ENCODE results near the gene SH3BP4. TPM values are rescaled to one million over a fixed set of nuclear protein-coding genes. Genes with fewer than 3 reads are reported as not detected.

The SH3BP4 gene
- total and polyA plus RNA-seq, 2 donors (not counting 1 experiment from before 2014, with no cell fraction given): 1.00 to 1.3 TPM

DNA sequence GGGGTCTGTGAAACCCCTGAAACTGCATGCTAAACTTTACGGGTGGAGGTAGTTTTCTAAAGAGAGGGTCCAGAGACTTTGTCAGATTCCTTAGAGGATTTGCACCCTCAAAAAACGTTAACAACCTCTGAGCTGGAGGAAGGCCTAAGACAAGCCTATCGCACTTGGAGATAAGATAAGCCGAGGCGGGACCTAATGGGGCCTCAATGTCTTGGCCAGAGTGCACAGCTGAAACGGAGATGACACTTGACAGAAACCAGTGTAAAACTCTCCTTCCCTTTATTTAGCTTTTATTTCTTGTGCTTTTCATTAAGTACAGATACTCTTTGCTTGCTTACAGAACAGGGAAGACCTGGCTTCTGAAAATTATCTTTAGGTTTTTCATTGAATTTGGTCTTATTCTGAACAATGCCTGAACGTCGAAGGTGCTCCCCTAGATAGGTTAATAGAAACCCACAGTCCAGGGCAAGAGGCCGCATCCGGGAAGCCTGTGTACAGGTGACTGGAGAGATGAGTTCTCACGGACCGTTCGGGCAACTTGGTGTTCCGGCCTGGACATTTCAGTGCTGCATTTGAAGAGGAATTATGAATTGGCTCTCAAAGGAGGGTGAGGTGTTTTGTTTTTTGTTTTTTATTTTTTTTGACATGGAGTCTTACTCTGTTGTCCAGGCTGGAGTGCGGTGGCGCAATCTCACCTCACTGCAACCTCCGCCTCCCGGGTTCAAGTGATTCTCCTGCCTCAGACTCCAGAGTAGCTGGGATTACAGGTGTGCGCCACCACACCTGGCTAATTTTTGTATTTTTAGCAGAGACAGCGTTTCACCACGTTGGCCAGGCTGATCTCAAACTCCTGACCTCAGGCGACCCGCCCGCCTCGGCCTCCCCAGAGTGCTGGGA, 49.7 kb downstream of the SH3BP4 start:
- no peaks in the 10 kb centered on the region for H4K20me1 ChIP-seq (ENCODE audit: control insufficient read depth, insufficient read depth, low read length, poor library complexity, severe bottlenecking)
- H3K36me3 ChIP-seq (replicated peaks in 1 of 2; ENCODE audit: control extremely low read depth in 1 of 2, control insufficient read depth in 1 of 2, extremely low read depth in 1 of 2, insufficient read depth in 2 of 2, low read length in 1 of 2): no peaks in the 10 kb centered on the region
- no peaks in the 10 kb centered on the region for H3K9me3 Mint-ChIP-seq (ENCODE audit: insufficient read depth)
- WGBS (ENCODE audit: insufficient coverage): 93% methylated on average over 24 of the region's 25 CpGs
- H3K27ac Mint-ChIP-seq: no peak overlapping the region
- no peak overlapping the region for H3K4me3 Mint-ChIP-seq
- H3K4me2 ChIP-seq (replicated peaks; ENCODE audit: low read depth, low read length, poor library complexity, severe bottlenecking): no peak overlapping the region
- H3K4me3 ChIP-seq (ENCODE audit: control extremely low read depth in 1 of 5, extremely low read depth in 1 of 5, insufficient read depth in 1 of 5, low read depth in 2 of 5, low read length in 4 of 5): no peak overlapping the region
- no peaks in the 10 kb centered on the region for H3K4me1 Mint-ChIP-seq
- H3K4me1 ChIP-seq (ENCODE audit: control insufficient read depth in 2 of 2, insufficient read depth in 2 of 2, low read length in 2 of 2): no peaks in the 10 kb centered on the region
- ATAC-seq (ENCODE audit: low read depth): no peak
- POLR2A ChIA-PET: no interaction called here
- no peaks in the 10 kb centered on the region for H3K79me2 ChIP-seq (ENCODE audit: control insufficient read depth, insufficient read depth, low read length)
- H3K27ac ChIP-seq (ENCODE audit: low read length in 2 of 2): no peak overlapping the region
- peaks cover 0 to 4% (median 0%) of the 10 kb centered on the region in 3 donors for H3K9me3 ChIP-seq (ENCODE audit: control extremely low read depth in 1 of 3, control insufficient read depth in 2 of 3, insufficient read depth in 1 of 3, low read length in 2 of 3)
- H3K27me3 Mint-ChIP-seq: peaks cover 3% of the 10 kb centered on the region
- CTCF ChIA-PET: no interaction called here
- no peak for DNase-seq
- no peak overlapping the region for H3K9ac ChIP-seq (ENCODE audit: low read length)
- intact Hi-C loops (cut with micrococcal nuclease): no loop called here
- no peaks in the 10 kb centered on the region for H3K27me3 ChIP-seq (replicated peaks in 1 of 4; ENCODE audit: control extremely low read depth in 1 of 4, control insufficient read depth in 3 of 4, insufficient read depth in 4 of 4, low read length in 3 of 4)
- no peak overlapping the region for H2AFZ ChIP-seq (ENCODE audit: insufficient read depth, low read depth, low read length, poor library complexity, severe bottlenecking)
- TF ChIP-seq, protein P1, sequence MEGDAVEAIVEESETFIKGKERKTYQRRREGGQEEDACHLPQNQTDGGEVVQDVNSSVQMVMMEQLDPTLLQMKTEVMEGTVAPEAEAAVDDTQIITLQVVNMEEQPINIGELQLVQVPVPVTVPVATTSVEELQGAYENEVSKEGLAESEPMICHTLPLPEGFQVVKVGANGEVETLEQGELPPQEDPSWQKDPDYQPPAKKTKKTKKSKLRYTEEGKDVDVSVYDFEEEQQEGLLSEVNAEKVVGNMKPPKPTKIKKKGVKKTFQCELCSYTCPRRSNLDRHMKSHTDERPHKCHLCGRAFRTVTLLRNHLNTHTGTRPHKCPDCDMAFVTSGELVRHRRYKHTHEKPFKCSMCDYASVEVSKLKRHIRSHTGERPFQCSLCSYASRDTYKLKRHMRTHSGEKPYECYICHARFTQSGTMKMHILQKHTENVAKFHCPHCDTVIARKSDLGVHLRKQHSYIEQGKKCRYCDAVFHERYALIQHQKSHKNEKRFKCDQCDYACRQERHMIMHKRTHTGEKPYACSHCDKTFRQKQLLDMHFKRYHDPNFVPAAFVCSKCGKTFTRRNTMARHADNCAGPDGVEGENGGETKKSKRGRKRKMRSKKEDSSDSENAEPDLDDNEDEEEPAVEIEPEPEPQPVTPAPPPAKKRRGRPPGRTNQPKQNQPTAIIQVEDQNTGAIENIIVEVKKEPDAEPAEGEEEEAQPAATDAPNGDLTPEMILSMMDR (IDR thresholded peaks at IDR 0.05): no peak
- no peak for TF ChIP-seq EZH2 (IDR thresholded peaks at IDR 0.05; ENCODE audit: borderline replicate concordance, insufficient read depth, low read depth, low read length, poor library complexity, severe bottlenecking)
